Endodermal cell (in vitro differentiated cells): ENCODE measurements around the gene ANKRD17. TPM values are rescaled to one million over a fixed set of nuclear protein-coding genes. Genes with fewer than 3 reads are reported as not detected.

Experiments used
- DNase-seq: peaks from one replicate; pipeline ENCODE4 v3.0.0-alpha.2; 2017
- H3K27ac ChIP-seq: 2 replicates; pipeline ENCODE4 v1.5.1; 2013; ENCODE audit warnings: mild to moderate bottlenecking, low read depth, low read length, moderate library complexity
- H3K27me3 ChIP-seq: 2 replicates; pipeline ENCODE4 v1.6.1; 2013; ENCODE audit warnings: mild to moderate bottlenecking, low read length, moderate library complexity; ENCODE audit not compliant: insufficient read depth, control insufficient read depth, poor library complexity, severe bottlenecking
- H3K36me3 ChIP-seq: 2 replicates; pipeline ENCODE4 v1.7.0; 2013; ENCODE audit warnings: mild to moderate bottlenecking, low read length, moderate library complexity; ENCODE audit not compliant: control insufficient read depth, insufficient read depth
- H3K4me1 ChIP-seq: one replicate; pipeline ENCODE4 v1.7.0; 2013; ENCODE audit warnings: low read length; ENCODE audit not compliant: control insufficient read depth, insufficient read depth
- H3K4me3 ChIP-seq: 2 replicates; pipeline ENCODE4 v1.5.1; 2013; ENCODE audit warnings: mild to moderate bottlenecking, low read length, moderate library complexity
- H3K9ac ChIP-seq: 2 replicates; pipeline ENCODE4 v1.6.1; 2013; ENCODE audit warnings: mild to moderate bottlenecking, low read length, moderate library complexity; ENCODE audit not compliant: poor library complexity, severe bottlenecking; ENCODE audit errors: extremely low read depth
- H3K9me3 ChIP-seq: 2 replicates; pipeline ENCODE4 v1.6.1; 2013; ENCODE audit warnings: mild to moderate bottlenecking, low read length, moderate library complexity; ENCODE audit not compliant: control insufficient read depth
- H3K27ac Mint-ChIP-seq: 2 replicates; pipeline ENCODE4 v1.8.0; 2020; ENCODE audit warnings: mixed read lengths
- H3K27me3 Mint-ChIP-seq: 2 replicates; pipeline ENCODE4 v1.8.0; 2021; ENCODE audit warnings: mild to moderate bottlenecking, mixed read lengths; ENCODE audit not compliant: insufficient read depth
- H3K36me3 Mint-ChIP-seq: 2 replicates; pipeline ENCODE4 v1.8.0; 2020; ENCODE audit warnings: low read depth, mixed read lengths
- H3K4me1 Mint-ChIP-seq: 2 replicates; pipeline ENCODE4 v1.8.0; 2020; ENCODE audit warnings: mixed read lengths
- H3K4me3 Mint-ChIP-seq: 2 replicates; pipeline ENCODE4 v1.8.0; 2020; ENCODE audit warnings: mild to moderate bottlenecking, moderate library complexity, mixed read lengths
- H3K9me3 Mint-ChIP-seq: 2 replicates; pipeline ENCODE4 v1.8.0; 2020; ENCODE audit warnings: mild to moderate bottlenecking, mixed read lengths
- WGBS, 2 experiments: methylation state at CpG; one replicate each; pipeline versions ENCODE4 v1.1.5 to v1.1.7; 2013; ENCODE audit warnings: missing lambda C conversion rate in 2 of 2, mixed read lengths in 1 of 2; ENCODE audit not compliant: insufficient coverage in 1 of 2, insufficient read length in 1 of 2; 5-methylcytosine and 5-hydroxymethylcytosine counted together
- total RNA-seq, 2 donors: library from RNA; stranded (reverse); fragmentation: NEBNext Ultra II Directional in 1 of 2; extraction: Animal tissue kit (Norgen Biotek cat#: 25700) in 1 of 2; gene quantifications; 2 replicates in 1 of 2; 3 replicates in 1 of 2; pipeline ENCODE4 v1.2.1, GENCODE V29; 2021
- TF ChIP-seq, protein P1 (sequence below): fragments of 200-600 bp; sonication (generic); conservative IDR thresholded peaks from 2 replicates; pipeline ENCODE4 v1.5.0; 2021; ENCODE audit warnings: antibody characterized with exemption, mild to moderate bottlenecking

The ANKRD17 gene
- total RNA-seq, 2 donors from 2014 or later: 83.6 to 84.3 TPM

DNA sequence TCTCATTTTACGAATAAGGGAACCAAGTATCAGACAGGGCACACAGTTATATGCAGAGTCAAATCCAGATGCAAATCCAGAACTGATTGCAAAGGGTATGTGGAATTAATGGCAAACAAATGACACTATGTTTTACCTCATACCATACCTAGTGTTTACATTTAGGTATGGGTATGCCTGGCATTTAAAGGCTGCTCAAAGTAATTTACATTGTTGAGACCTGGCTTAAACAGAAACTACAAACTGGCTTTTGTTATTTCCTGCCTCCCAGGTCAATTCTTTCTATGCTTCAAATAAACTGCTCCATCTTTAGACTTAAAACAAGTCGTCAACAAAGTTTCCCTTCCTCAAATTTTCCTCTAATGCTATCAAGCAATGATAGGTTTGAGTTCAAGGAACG lies 33.7 kb downstream of the ANKRD17 start:
- Histone ChIP-seq H3K4me3 (no peak overlapping the region), H3K4me1 (no peaks in the 10 kb centered on the region), H3K9me3 (no peaks in the 10 kb centered on the region), H3K27ac (no peak overlapping the region), H3K9ac (no peak overlapping the region), H3K36me3 (peaks cover 12% of the 10 kb centered on the region), H3K27me3 (no peaks in the 10 kb centered on the region)
- TF ChIP-seq, protein P1, sequence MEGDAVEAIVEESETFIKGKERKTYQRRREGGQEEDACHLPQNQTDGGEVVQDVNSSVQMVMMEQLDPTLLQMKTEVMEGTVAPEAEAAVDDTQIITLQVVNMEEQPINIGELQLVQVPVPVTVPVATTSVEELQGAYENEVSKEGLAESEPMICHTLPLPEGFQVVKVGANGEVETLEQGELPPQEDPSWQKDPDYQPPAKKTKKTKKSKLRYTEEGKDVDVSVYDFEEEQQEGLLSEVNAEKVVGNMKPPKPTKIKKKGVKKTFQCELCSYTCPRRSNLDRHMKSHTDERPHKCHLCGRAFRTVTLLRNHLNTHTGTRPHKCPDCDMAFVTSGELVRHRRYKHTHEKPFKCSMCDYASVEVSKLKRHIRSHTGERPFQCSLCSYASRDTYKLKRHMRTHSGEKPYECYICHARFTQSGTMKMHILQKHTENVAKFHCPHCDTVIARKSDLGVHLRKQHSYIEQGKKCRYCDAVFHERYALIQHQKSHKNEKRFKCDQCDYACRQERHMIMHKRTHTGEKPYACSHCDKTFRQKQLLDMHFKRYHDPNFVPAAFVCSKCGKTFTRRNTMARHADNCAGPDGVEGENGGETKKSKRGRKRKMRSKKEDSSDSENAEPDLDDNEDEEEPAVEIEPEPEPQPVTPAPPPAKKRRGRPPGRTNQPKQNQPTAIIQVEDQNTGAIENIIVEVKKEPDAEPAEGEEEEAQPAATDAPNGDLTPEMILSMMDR: no peak
- peaks cover 8% of the 10 kb centered on the region for H3K36me3 Mint-ChIP-seq
- 95 to 100% methylated on average over 2 to 3 of the region's 3 CpGs for WGBS, 2 experiments
- no peak overlapping the region for H3K27ac Mint-ChIP-seq
- H3K4me1 Mint-ChIP-seq: peaks cover 22% of the 10 kb centered on the region
- no peak overlapping the region for H3K4me3 Mint-ChIP-seq
- no peak for DNase-seq
- peaks cover 3% of the 10 kb centered on the region for H3K9me3 Mint-ChIP-seq
- no peaks in the 10 kb centered on the region for H3K27me3 Mint-ChIP-seq

DNA sequence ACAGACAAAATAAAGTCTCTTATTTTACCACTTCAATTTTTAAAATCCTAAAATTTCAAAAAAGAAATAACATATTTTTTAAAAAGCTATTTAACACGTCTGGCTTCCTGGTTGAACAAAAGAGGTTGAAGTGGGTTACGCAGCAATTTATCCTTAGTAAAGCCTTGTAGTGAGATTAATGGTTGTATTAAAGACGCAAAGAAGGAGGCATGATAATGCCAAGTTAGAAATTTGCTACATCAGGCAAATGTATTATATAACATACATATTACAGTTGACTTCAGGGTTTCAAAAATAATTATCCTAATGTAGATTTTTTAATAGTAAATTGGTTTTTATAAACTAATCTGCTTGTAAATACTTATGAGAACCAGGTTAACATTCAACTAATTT lies 35.3 kb downstream of the ANKRD17 start:
- H3K36me3 ChIP-seq: peaks cover 11% of the 10 kb centered on the region
- H3K9ac ChIP-seq: no peak overlapping the region
- TF ChIP-seq, protein P1: no peak
- WGBS, 2 experiments: 82% methylated on average over 3 of the region's 3 CpGs; no CpG with 5 or more reads in 1 of the 2 experiments
- H3K4me3 ChIP-seq: no peak overlapping the region
- Mint-ChIP-seq H3K9me3 (no peaks in the 10 kb centered on the region), H3K27ac (no peak overlapping the region), H3K4me1 (peaks cover 22% of the 10 kb centered on the region), H3K27me3 (no peaks in the 10 kb centered on the region), H3K36me3 (peaks cover 7% of the 10 kb centered on the region), H3K4me3 (no peak overlapping the region)
- H3K4me1 ChIP-seq: no peaks in the 10 kb centered on the region
- H3K27ac ChIP-seq: peak overlapping the region; percentile 34
- H3K9me3 ChIP-seq: no peaks in the 10 kb centered on the region
- H3K27me3 ChIP-seq: no peaks in the 10 kb centered on the region
- DNase-seq: no peak

DNA sequence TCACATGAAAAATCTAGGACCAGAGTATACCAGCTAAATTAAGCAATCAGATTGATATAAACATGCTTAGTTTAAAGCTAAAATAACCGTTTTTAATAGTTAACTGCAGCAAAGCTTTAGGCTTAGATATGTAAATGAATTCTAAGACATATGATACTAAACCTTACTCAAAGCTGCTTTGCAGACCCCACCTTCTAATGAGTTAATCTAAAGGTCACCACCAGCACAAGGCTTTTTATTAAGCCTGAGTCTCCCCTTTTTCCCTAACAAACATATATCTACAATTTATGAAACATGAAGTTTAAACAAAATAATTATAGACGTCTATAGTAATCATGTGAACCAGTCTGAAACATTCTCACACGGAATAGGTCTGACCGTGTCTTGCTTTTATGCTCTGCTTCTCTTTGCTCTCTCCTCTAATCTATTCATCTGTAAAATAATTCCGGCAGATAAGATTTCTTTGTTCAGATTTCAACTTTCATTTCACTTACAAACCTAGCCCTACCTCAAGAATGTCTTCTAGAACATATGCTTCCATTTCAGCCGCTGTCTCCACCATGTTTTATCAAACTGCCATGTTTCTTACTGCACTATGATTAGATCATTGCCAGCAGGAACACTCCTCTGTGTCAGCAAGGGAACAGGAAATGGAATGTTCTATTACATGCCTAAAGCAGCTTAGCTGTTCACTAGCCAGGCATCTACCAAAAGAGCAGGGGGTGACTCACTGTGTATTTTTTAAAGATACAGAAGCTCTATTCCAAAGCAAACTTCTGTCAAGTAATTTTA lies 35.9 kb downstream of the ANKRD17 start:
- peaks cover 12% of the 10 kb centered on the region for H3K36me3 ChIP-seq
- no peaks in the 10 kb centered on the region for H3K9me3 ChIP-seq
- TF ChIP-seq, protein P1: no peak
- Mint-ChIP-seq H3K36me3 (peaks cover 7% of the 10 kb centered on the region), H3K9me3 (no peaks in the 10 kb centered on the region), H3K4me1 (peaks cover 22% of the 10 kb centered on the region), H3K27me3 (no peaks in the 10 kb centered on the region), H3K27ac (no peak overlapping the region), H3K4me3 (no peak overlapping the region)
- 35 to 47% methylated on average over 4 to 5 of the region's 6 CpGs for WGBS, 2 experiments
- peak overlapping the region; percentile 1 for H3K4me3 ChIP-seq
- no peaks in the 10 kb centered on the region for H3K4me1 ChIP-seq
- peak overlapping the region; percentile 60 for H3K27ac ChIP-seq
- no peaks in the 10 kb centered on the region for H3K27me3 ChIP-seq
- H3K9ac ChIP-seq: no peak overlapping the region
- DNase-seq: peak; percentile 58
